HepG2 (cell line): ENCODE data around the gene MYH10. TPM values are rescaled to one million over a fixed set of nuclear protein-coding genes. Genes with fewer than 3 reads are reported as not detected.

ENCODE experiments used
- ATAC-seq: fragments of 200-7000 bp; cut with Tn5 transposase; 3 replicates; pipeline ENCODE4 v1.9.1; 2020; ENCODE audit warnings: mild to moderate bottlenecking, moderate library complexity
- BruUV-seq: library from RNA; stranded (reverse); fragments of 400-500 nt; replicated peaks from 2 replicates; lab custom pipeline; 2021; lab: Mats Ljungman, UMichigan
- CTCF ChIA-PET: fragments of 300-600 bp; formaldehyde crosslinking; extraction: SDS; loops from one replicate; lab custom pipeline; 2021; ENCODE audit warnings: low total read pairs, inconsistent platforms, low intra/inter-chr PET ratio; lab: Yijun Ruan, JAX
- POLR2A ChIA-PET: fragments of 350-600 bp; sonication (Branson Sonifier 250); formaldehyde crosslinking; loops from one replicate; lab custom pipeline; 2020; ENCODE audit warnings: antibody characterized with exemption, inconsistent platforms; lab: Yijun Ruan, JAX
- DNase-seq: peaks from one replicate; pipeline ENCODE4 v3.0.0-alpha.2; 2015; ENCODE audit warnings: low spot score
- FAIRE-seq: peaks from 3 replicates; lab custom pipeline; 2011; peaks lifted over from hg19 to GRCh38; lab: Jason Lieb, UNC
- H2AFZ ChIP-seq: one replicate; pipeline ENCODE4 v1.6.1; 2011; ENCODE audit warnings: low read length, inconsistent platforms
- H3K27ac ChIP-seq: fragments of 300-600 bp; 3 replicates; pipeline ENCODE4 v1.8.0; 2011; ENCODE audit warnings: mixed run types, mild to moderate bottlenecking, mixed read lengths, low read length, inconsistent platforms; ENCODE audit not compliant: insufficient read depth; ENCODE audit errors: extremely low read length
- H3K27me3 ChIP-seq, 2 experiments: fragments of 200-600 bp in 1 of 2; 2 replicates in 1 of 2; 3 replicates in 1 of 2; pipeline versions ENCODE4 v1.6.0 to v1.8.0; 2011; ENCODE audit warnings: low read length in 2 of 2, mild to moderate bottlenecking in 2 of 2, moderate library complexity in 2 of 2, inconsistent platforms in 1 of 2; ENCODE audit not compliant: insufficient read depth in 2 of 2, control insufficient read depth in 1 of 2
- H3K36me3 ChIP-seq, 2 experiments: fragments of 200-600 bp in 1 of 2; replicated peaks in 1 of 2; 2 replicates in 1 of 2; 3 replicates in 1 of 2; pipeline versions ENCODE4 v1.5.1 to v1.8.0; 2011; ENCODE audit warnings: low read length in 2 of 2, inconsistent platforms in 1 of 2; ENCODE audit not compliant: insufficient read depth in 2 of 2, control insufficient read depth in 1 of 2
- H3K4me1 ChIP-seq: 2 replicates; pipeline ENCODE4 v1.5.1; 2012; ENCODE audit warnings: low read length, inconsistent platforms; ENCODE audit not compliant: insufficient read depth
- H3K4me2 ChIP-seq: 2 replicates; pipeline ENCODE4 v1.6.0; 2011; ENCODE audit warnings: low read depth, low read length, inconsistent platforms
- H3K4me3 ChIP-seq, 3 experiments: fragments of 200-600 bp in 1 of 3; sonication (generic), shearing (Covaris generic) in 1 of 3; replicated peaks in 1 of 3; 2 replicates each; pipeline ENCODE4 v1.5.1; 2011 to 2016; ENCODE audit warnings: low read length in 3 of 3, inconsistent platforms in 2 of 3, low read depth in 2 of 3, mild to moderate bottlenecking in 2 of 3, control low read depth in 1 of 3, mixed read lengths in 1 of 3; ENCODE audit not compliant: insufficient read depth in 1 of 3
- H3K79me2 ChIP-seq: one replicate; pipeline ENCODE4 v1.6.1; 2011; ENCODE audit warnings: low read length, inconsistent platforms; ENCODE audit not compliant: insufficient read depth
- H3K9ac ChIP-seq: 2 replicates; pipeline ENCODE4 v1.6.0; 2011; ENCODE audit warnings: mild to moderate bottlenecking, low read depth, low read length, inconsistent platforms; ENCODE audit not compliant: insufficient read depth
- H3K9me3 ChIP-seq: 2 replicates; pipeline ENCODE4 v1.5.1; 2012; ENCODE audit warnings: mild to moderate bottlenecking, low read length
- H4K20me1 ChIP-seq: 2 replicates; pipeline ENCODE4 v1.6.0; 2011; ENCODE audit warnings: inconsistent platforms, mild to moderate bottlenecking, low read length, moderate library complexity; ENCODE audit not compliant: insufficient read depth
- FIP1L1 ChIP-seq: fragments of 200-400 bp; formaldehyde crosslinking; IDR thresholded peaks from 2 replicates; pipeline ENCODE4 v1.6.1; 2018; ENCODE audit warnings: low read depth, mild to moderate bottlenecking, low read length, moderate library complexity, borderline replicate concordance; ENCODE audit not compliant: insufficient read depth
- KMT2A ChIP-seq: sonication (generic); formaldehyde crosslinking; IDR thresholded peaks from 2 replicates; pipeline ENCODE4 v1.4.0; 2020; ENCODE audit warnings: missing genetic modification reagents
- MZF1 ChIP-seq: sonication (generic); formaldehyde crosslinking; IDR thresholded peaks from 2 replicates; pipeline ENCODE4 v1.8.1; 2023; ENCODE audit warnings: mild to moderate bottlenecking, missing genetic modification reagents, borderline replicate concordance
- NR2F6 ChIP-seq, 2 experiments: IDR thresholded peaks; 2 replicates each; pipeline ENCODE4 v1.6.1; 2016; ENCODE audit warnings: antibody characterized with exemption in 1 of 2, mild to moderate bottlenecking in 1 of 2
- PTBP1 ChIP-seq: fragments of 200-400 bp; formaldehyde crosslinking; IDR thresholded peaks from 2 replicates; pipeline ENCODE4 v1.6.1; 2018; ENCODE audit warnings: low read length, low read depth; ENCODE audit not compliant: poor library complexity, severe bottlenecking
- SMARCC2 ChIP-seq: fragments of 450-650 bp; IDR thresholded peaks from 2 replicates; pipeline ENCODE4 v1.6.1; 2017; ENCODE audit warnings: antibody characterized with exemption, mild to moderate bottlenecking
- ZNF619 ChIP-seq: sonication (generic); formaldehyde crosslinking; IDR thresholded peaks from 2 replicates; pipeline ENCODE4 v1.4.0; 2020; ENCODE audit warnings: mild to moderate bottlenecking, missing genetic modification reagents
- WGBS: methylation state at CpG from one replicate; pipeline ENCODE4 v1.1.6; 2017; ENCODE audit warnings: low lambda C conversion rate; 5-methylcytosine and 5-hydroxymethylcytosine counted together
- in situ Hi-C: cut with HindIII; loops from 2 replicates; pipeline ENCODE4 v1.10.0; 2017; ENCODE audit warnings: low pct_unique_long_range_greater_than_20kb; ENCODE audit not compliant: extremely low pct_ligation_motif_present
- intact Hi-C: fragments of 100-400 bp; cut with micrococcal nuclease; formaldehyde crosslinking; loops from one replicate; pipeline ENCODE4 v1.10.0; 2022; ENCODE audit not compliant: unreplicated experiment
- polyA plus RNA-seq, 8 experiments: library from polyadenylated mRNA; depleted of rRNA in 3 of 8; stranded (reverse) in 7 of 8; unstranded in 1 of 8; fragments of >200 nt; fragmentation: Illumina TruSeq in 4 of 8; extraction: Trizol in 4 of 8; gene quantifications; 2 replicates each; pipeline versions ENCODE4 v1.2.1 to v1.2.3, GENCODE V29; 2011 to 2016; ENCODE audit warnings: low read depth in 4 of 8, missing spikeins in 1 of 8, mixed read lengths in 1 of 8; ENCODE audit not compliant: insufficient read depth in 1 of 8
- total RNA-seq, 5 experiments: library from RNA; depleted of rRNA; stranded (reverse); fragments of >200 nt; fragmentation: Illumina TruSeq; extraction: Trizol; gene quantifications; 2 replicates each; pipeline ENCODE4 v1.2.3, GENCODE V29; 2016; ENCODE audit warnings: low read depth in 1 of 5
- TF ChIP-seq, protein P1 (sequence below), 2 experiments: sonication (generic) in 1 of 2; formaldehyde crosslinking in 1 of 2; IDR thresholded peaks; 2 replicates each; pipeline versions ENCODE4 v1.5.1 to v1.6.1; 2011 to 2020; ENCODE audit warnings: borderline replicate concordance in 1 of 2, low read depth in 1 of 2, low read length in 1 of 2, mild to moderate bottlenecking in 1 of 2, missing genetic modification reagents in 1 of 2, moderate library complexity in 1 of 2
- TF ChIP-seq, protein P2 (sequence below): sonication (generic); formaldehyde crosslinking; IDR thresholded peaks from 2 replicates; pipeline ENCODE4 v1.4.0; 2020; ENCODE audit warnings: low read depth, mild to moderate bottlenecking, missing genetic modification reagents

MYH10 gene
- total and polyA plus RNA-seq, 2 of the 13 experiments (the other 11 are each of a cell fraction or from before 2014, with no cell fraction given), result 43.4 to 68.6 TPM

DNA sequence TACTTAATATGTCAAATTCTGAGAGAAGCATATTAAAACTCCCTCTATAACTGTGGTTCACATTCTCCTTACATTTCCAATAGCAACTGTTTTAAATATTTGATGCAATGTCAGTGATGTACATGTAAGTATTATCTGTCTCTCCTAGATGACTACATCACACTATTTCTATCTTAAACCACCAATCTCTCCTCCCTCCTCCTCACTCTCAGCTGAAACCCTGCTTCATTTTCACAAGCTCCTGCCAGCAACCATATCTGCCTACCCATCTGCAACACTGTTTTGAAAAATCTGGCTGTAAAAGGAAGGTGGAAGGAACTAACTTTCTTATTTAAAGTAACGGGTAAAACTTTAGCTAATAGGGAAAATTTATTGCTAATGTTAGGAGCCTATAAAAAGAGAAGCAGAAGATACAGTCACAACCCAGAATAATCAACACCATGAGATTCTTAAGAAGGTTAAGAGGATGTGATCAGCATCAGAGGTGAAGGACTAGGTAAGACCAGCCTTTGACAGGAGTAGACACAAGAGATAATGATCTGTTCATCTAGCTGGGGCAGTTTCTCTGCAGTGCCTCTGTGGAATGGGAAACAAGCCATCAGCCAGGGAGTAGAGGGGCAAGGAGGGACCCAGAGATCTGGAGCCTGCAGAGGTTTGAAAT, 31.0 kb downstream of the MYH10 start:
- intact Hi-C loops, result no loop called here
- POLR2A ChIA-PET, result no interaction called here
- H3K36me3 ChIP-seq, result peaks cover 8 to 30% of the 10 kb centered on the region in 2 experiments
- H4K20me1 ChIP-seq, result no peaks in the 10 kb centered on the region
- H3K79me2 ChIP-seq, result peaks cover 4% of the 10 kb centered on the region
- WGBS, result 92% methylated on average over 1 of the region's 1 CpG
- in situ Hi-C loops, result no loop called here
- no peaks in the 10 kb centered on the region for H3K9me3 ChIP-seq
- no peak for ATAC-seq
- CTCF ChIA-PET, result no interaction called here
- no peak overlapping the region for H3K27ac ChIP-seq
- H3K9ac ChIP-seq, result no peak overlapping the region
- no TSS peak for BruUV-seq
- no peak for FAIRE-seq
- no peak overlapping the region for H3K4me2 ChIP-seq
- no peak overlapping the region for H2AFZ ChIP-seq
- H3K4me1 ChIP-seq, result peaks cover 2% of the 10 kb centered on the region; the same call in 1 of the 2 replicates
- no peak for DNase-seq
- TF ChIP-seq KMT2A (no peak), PTBP1 (no peak), ZNF619 (no peak), FIP1L1 (no peak), NR2F6 (IDR thresholded peaks at IDR 0.05) (no peak), NR2F6 (CRISPR knock-in tag; IDR thresholded peaks at IDR 0.05) (no peak), SMARCC2 (no peak), MZF1 (no peak)
- TF ChIP-seq, protein P1, sequence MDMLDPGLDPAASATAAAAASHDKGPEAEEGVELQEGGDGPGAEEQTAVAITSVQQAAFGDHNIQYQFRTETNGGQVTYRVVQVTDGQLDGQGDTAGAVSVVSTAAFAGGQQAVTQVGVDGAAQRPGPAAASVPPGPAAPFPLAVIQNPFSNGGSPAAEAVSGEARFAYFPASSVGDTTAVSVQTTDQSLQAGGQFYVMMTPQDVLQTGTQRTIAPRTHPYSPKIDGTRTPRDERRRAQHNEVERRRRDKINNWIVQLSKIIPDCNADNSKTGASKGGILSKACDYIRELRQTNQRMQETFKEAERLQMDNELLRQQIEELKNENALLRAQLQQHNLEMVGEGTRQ (IDR thresholded peaks at IDR 0.05; ENCODE audit: low read depth, low read length), result no peak
- TF ChIP-seq, protein P1 (CRISPR knock-in tag; IDR thresholded peaks at IDR 0.05; ENCODE audit: borderline replicate concordance), result no peak
- TF ChIP-seq, protein P2, sequence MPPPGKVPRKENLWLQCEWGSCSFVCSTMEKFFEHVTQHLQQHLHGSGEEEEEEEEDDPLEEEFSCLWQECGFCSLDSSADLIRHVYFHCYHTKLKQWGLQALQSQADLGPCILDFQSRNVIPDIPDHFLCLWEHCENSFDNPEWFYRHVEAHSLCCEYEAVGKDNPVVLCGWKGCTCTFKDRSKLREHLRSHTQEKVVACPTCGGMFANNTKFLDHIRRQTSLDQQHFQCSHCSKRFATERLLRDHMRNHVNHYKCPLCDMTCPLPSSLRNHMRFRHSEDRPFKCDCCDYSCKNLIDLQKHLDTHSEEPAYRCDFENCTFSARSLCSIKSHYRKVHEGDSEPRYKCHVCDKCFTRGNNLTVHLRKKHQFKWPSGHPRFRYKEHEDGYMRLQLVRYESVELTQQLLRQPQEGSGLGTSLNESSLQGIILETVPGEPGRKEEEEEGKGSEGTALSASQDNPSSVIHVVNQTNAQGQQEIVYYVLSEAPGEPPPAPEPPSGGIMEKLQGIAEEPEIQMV, result no peak
- H3K27me3 ChIP-seq, result no peaks in the 10 kb centered on the region
- H3K4me3 ChIP-seq, result no peak overlapping the region
